Loucy (cell line): ENCODE results near the gene C8B.

ENCODE experiments used
- EZH2phosphoT487 ChIP-seq: fragments of 200-600 bp; IDR thresholded peaks from 2 replicates; pipeline ENCODE4 v1.6.1; 2018; ENCODE audit warnings: antibody characterized with exemption, mild to moderate bottlenecking, moderate library complexity, borderline replicate concordance
- TF ChIP-seq, protein P1 (sequence below): fragments of 200-600 bp; sonication (generic); conservative IDR thresholded peaks from 2 replicates; pipeline ENCODE4 v1.5.1; 2014; ENCODE audit warnings: mild to moderate bottlenecking, antibody characterized with exemption, low read length

DNA sequence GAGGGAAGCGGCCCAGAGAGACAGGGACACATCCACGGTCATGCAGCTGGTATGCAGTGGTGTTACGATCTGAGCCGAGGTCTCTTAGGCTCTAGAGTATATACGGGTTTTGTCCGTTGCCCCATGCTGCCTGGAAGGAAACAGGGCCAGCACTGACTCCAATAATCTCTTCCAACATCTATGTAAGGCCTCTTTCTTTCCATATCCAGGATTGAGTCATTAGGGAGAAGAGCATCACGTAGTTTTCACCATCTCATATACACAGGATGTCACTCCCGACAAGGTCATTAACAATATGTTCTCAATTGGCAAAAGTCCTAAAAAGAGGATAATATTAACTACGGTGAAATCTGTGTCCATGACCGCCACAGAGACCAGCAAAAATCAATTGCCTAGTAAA is 4.4 kb downstream of the C8B start:
- TF ChIP-seq, protein P1, sequence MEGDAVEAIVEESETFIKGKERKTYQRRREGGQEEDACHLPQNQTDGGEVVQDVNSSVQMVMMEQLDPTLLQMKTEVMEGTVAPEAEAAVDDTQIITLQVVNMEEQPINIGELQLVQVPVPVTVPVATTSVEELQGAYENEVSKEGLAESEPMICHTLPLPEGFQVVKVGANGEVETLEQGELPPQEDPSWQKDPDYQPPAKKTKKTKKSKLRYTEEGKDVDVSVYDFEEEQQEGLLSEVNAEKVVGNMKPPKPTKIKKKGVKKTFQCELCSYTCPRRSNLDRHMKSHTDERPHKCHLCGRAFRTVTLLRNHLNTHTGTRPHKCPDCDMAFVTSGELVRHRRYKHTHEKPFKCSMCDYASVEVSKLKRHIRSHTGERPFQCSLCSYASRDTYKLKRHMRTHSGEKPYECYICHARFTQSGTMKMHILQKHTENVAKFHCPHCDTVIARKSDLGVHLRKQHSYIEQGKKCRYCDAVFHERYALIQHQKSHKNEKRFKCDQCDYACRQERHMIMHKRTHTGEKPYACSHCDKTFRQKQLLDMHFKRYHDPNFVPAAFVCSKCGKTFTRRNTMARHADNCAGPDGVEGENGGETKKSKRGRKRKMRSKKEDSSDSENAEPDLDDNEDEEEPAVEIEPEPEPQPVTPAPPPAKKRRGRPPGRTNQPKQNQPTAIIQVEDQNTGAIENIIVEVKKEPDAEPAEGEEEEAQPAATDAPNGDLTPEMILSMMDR, result no peak
- no peak for TF ChIP-seq EZH2phosphoT487
